KBM-7 (cell line): ENCODE data around the gene SPAG6.
A peak's percentile ranks its signal among the peaks of the same experiment; 100 is the strongest.
"Not testable (repeated sequence)": the region's sequence is repeated elsewhere in the genome, so short reads cannot be mapped to it uniquely, and the experiment has no call there.

ENCODE experiments used
- DNase-seq: peaks from one replicate; pipeline ENCODE4 v3.0.0-alpha.2; 2015
- in situ Hi-C: fragments of 300-500 bp; cut with MboI; formaldehyde crosslinking; loops from 2 replicates; pipeline ENCODE4 v1.14.3; 2020; ENCODE audit warnings: low sequenced_read_pairs, low pct_unique_long_range_greater_than_20kb, mixed read lengths

SPAG6 gene

GRCh38 chr10:22345301-22346095, at the start of gene SPAG6:
Gene SPAG6 (plus strand): TSS chr10:22345496. CDS start chr10:22345612, 116 bp downstream.
- DNase-seq, result no peak

GRCh38 chr10:22301193-22301592, 44.1 kb upstream of the SPAG6 start:
- DNase-seq, result no peak
- in situ Hi-C loops, result no loop called here

More at GRCh38 chr10:22345301-22346095, at the start of gene SPAG6:
- in situ Hi-C loops, result no loop called here

GRCh38 chr10:22303461-22303860, 41.8 kb upstream of the SPAG6 start:
- no peak for DNase-seq
- in situ Hi-C loops, result no loop called here

GRCh38 chr10:22305721-22306120, 39.6 kb upstream of the SPAG6 start:
- DNase-seq, result no peak
- in situ Hi-C loops, result no loop called here

GRCh38 chr10:22308390-22308789, 36.9 kb upstream of the SPAG6 start:
- in situ Hi-C loops, result no loop called here
- no peak for DNase-seq

GRCh38 chr10:22309180-22310000, 35.9 kb upstream of the SPAG6 start:
- in situ Hi-C loops, result no loop called here
- DNase-seq, result no peak

GRCh38 chr10:22310012-22310411, 35.3 kb upstream of the SPAG6 start:
- in situ Hi-C loops, DNase-seq: not testable (repeated sequence)

- no peak for DNase-seq
- in situ Hi-C loops, result no loop called here
Observed at GRCh38 chr10:22310928-22311327, 34.4 kb upstream of the SPAG6 start.

- in situ Hi-C loops, result no loop called here
Observed at GRCh38 chr10:22314852-22315251, 30.4 kb upstream of the SPAG6 start.

GRCh38 chr10:22315455-22316285, 29.6 kb upstream of the SPAG6 start:
- DNase-seq, result peak; percentile 55

More at GRCh38 chr10:22314852-22315251, 30.4 kb upstream of the SPAG6 start:
- DNase-seq, result no peak

GRCh38 chr10:22316286-22317075, 28.8 kb upstream of the SPAG6 start, which contains the start of gene COMMD3:
Gene COMMD3 (plus strand): TSS chr10:22316388. CDS start chr10:22316418, 30 bp downstream.
- peak; percentile 90 for DNase-seq
- in situ Hi-C loops, result no loop called here

More at GRCh38 chr10:22315455-22316285, 29.6 kb upstream of the SPAG6 start:
- in situ Hi-C loops, result no loop called here

- in situ Hi-C loops, result no loop called here
- DNase-seq, result no peak
Observed at GRCh38 chr10:22317076-22317370, 28.3 kb upstream of the SPAG6 start.

- in situ Hi-C loops, result no loop called here
- no peak for DNase-seq
Observed at GRCh38 chr10:22317771-22318565, 27.3 kb upstream of the SPAG6 start.

GRCh38 chr10:22318772-22319171, 26.5 kb upstream of the SPAG6 start:
- in situ Hi-C loops, result no loop called here
- no peak for DNase-seq

GRCh38 chr10:22319547-22319979, 25.7 kb upstream of the SPAG6 start:
- in situ Hi-C loops, result no loop called here
- DNase-seq, result no peak

GRCh38 chr10:22319980-22320558, 25.2 kb upstream of the SPAG6 start:
- in situ Hi-C loops, result no loop called here
- DNase-seq, result peak; percentile 58

- in situ Hi-C loops, result no loop called here
- DNase-seq, result no peak
Observed at GRCh38 chr10:22320591-22321155, 24.6 kb upstream of the SPAG6 start, which contains the start of gene BMI1. Gene BMI1 (plus strand): TSS chr10:22321099. CDS start chr10:22326450, 5,351 bp downstream.
